ENCODE measurements around the gene SCP2. TPM values are rescaled to one million over a fixed set of nuclear protein-coding genes. Genes with fewer than 3 reads are reported as not detected.
"Not testable (repeated sequence)": the region's sequence is repeated elsewhere in the genome, so short reads cannot be mapped to it uniquely, and the experiment has no call there.

SCP2 gene
- total and polyA plus RNA-seq, 7 donors, result 124 to 792 (median 176) TPM

- no peak overlapping the region for H3K4me3 ChIP-seq
- H3K27me3 ChIP-seq, result no peaks in the 10 kb centered on the region
- H3K27ac ChIP-seq, result peak overlapping the region in 1 of 4 donors; percentile 36
- H3K9me3 ChIP-seq, result no peaks in the 10 kb centered on the region
- no peak for DNase-seq
- H3K36me3 ChIP-seq, result peaks cover 0 to 28% (median 4%) of the 10 kb centered on the region in 4 donors
- TF ChIP-seq CTCF (IDR thresholded peaks at IDR 0.05) (no peak), POLR2A (IDR thresholded peaks at IDR 0.05) (no peak), EP300 (IDR thresholded peaks at IDR 0.05) (no peak), POLR2AphosphoS5 (IDR thresholded peaks at IDR 0.05) (no peak)
- 10 to 33% methylated on average over 6 of the region's 6 CpGs for WGBS, 2 donors
- intact Hi-C loops (cut with DNase I), result no loop called here
- H3K4me1 ChIP-seq, result peaks cover 0 to 6% (median 0%) of the 10 kb centered on the region in 4 donors
Observed at GRCh38 chr1:52955129-52955970, 28.3 kb downstream of the SCP2 start.

GRCh38 chr1:52963101-52963500 is 36.0 kb downstream of the SCP2 start:
- WGBS, 2 donors, result 64 to 77% methylated on average over 2 of the region's 2 CpGs

GRCh38 chr1:52967666-52968065 is 40.6 kb downstream of the SCP2 start:
- H3K36me3 ChIP-seq, result peaks cover 0 to 55% (median 0%) of the 10 kb centered on the region in 4 donors

More at GRCh38 chr1:52963101-52963500, 36.0 kb downstream of the SCP2 start:
- H3K27me3 ChIP-seq, result no peaks in the 10 kb centered on the region
- H3K4me3 ChIP-seq, result no peak overlapping the region
- H3K4me1 ChIP-seq, result no peaks in the 10 kb centered on the region
- peaks cover 0 to 67% (median 11%) of the 10 kb centered on the region in 4 donors for H3K36me3 ChIP-seq
- intact Hi-C loops (cut with DNase I), result no loop called here
- no peak overlapping the region for H3K27ac ChIP-seq
- H3K9me3 ChIP-seq, result no peaks in the 10 kb centered on the region
- DNase-seq, result no peak
- TF ChIP-seq POLR2AphosphoS5 (IDR thresholded peaks at IDR 0.05) (no peak), CTCF (IDR thresholded peaks at IDR 0.05) (no peak), POLR2A (IDR thresholded peaks at IDR 0.05) (no peak)

GRCh38 chr1:52969234-52969633 is 42.2 kb downstream of the SCP2 start:
- 94 to 95% methylated on average over 2 of the region's 2 CpGs for WGBS, 2 donors
- H3K9me3 ChIP-seq; H3K4me3 ChIP-seq; H3K4me1 ChIP-seq; DNase-seq; H3K27ac ChIP-seq; H3K27me3 ChIP-seq; intact Hi-C loops (cut with DNase I): not testable (repeated sequence)
- H3K36me3 ChIP-seq, result peaks cover 0 to 39% (median 0%) of the 10 kb centered on the region in 4 donors

More at GRCh38 chr1:52967666-52968065, 40.6 kb downstream of the SCP2 start:
- intact Hi-C loops (cut with DNase I), result no loop called here
- 36 to 70% methylated on average over 3 of the region's 3 CpGs for WGBS, 2 donors
- Histone ChIP-seq H3K27ac (no peak overlapping the region), H3K9me3 (no peaks in the 10 kb centered on the region), H3K27me3 (no peaks in the 10 kb centered on the region), H3K4me1 (no peaks in the 10 kb centered on the region), H3K4me3 (no peak overlapping the region)
- TF ChIP-seq POLR2AphosphoS5 (IDR thresholded peaks at IDR 0.05) (no peak), POLR2A (IDR thresholded peaks at IDR 0.05) (no peak), CTCF (IDR thresholded peaks at IDR 0.05) (no peak), EP300 (IDR thresholded peaks at IDR 0.05) (no peak)
- no peak for DNase-seq

- peaks cover 0 to 39% (median 0%) of the 10 kb centered on the region in 4 donors for H3K36me3 ChIP-seq
- intact Hi-C loops (cut with DNase I), result no loop called here
- no peak for TF ChIP-seq POLR2A (IDR thresholded peaks at IDR 0.05)
- no peak for TF ChIP-seq POLR2AphosphoS5 (IDR thresholded peaks at IDR 0.05)
- TF ChIP-seq CTCF (IDR thresholded peaks at IDR 0.05), result no peak
- no peak for TF ChIP-seq EP300 (IDR thresholded peaks at IDR 0.05)
Observed at GRCh38 chr1:52970149-52970548, 43.1 kb downstream of the SCP2 start.

More at GRCh38 chr1:52970149-52970548, 43.1 kb downstream of the SCP2 start:
- Histone ChIP-seq H3K9me3 (no peaks in the 10 kb centered on the region), H3K27me3 (no peaks in the 10 kb centered on the region), H3K4me1 (no peaks in the 10 kb centered on the region), H3K27ac (no peak overlapping the region), H3K4me3 (no peak overlapping the region)
- 79 to 86% methylated on average over 3 of the region's 3 CpGs for WGBS, 2 donors
- DNase-seq, result no peak
